ENCODE data around the gene IL18BP.

Gene IL18BP

GRCh38 chr11:72041364-72042063, 42.8 kb downstream of the IL18BP start:
- Histone ChIP-seq H3K36me3 (ENCODE audit: control insufficient read depth in 4 of 4, insufficient read depth in 4 of 4, low read length in 3 of 4) (peaks cover 0 to 20% (median 0%) of the 10 kb centered on the region in 4 experiments), H3K9me3 (ENCODE audit: control extremely low read depth in 1 of 5, control insufficient read depth in 4 of 5, insufficient read depth in 2 of 5, low read depth in 1 of 5, low read length in 4 of 5) (no peaks in the 10 kb centered on the region), H3K27me3 (replicated peaks in 2 of 5; ENCODE audit: control insufficient read depth in 4 of 5, insufficient read depth in 5 of 5, low read length in 4 of 5) (no peaks in the 10 kb centered on the region), H3K27ac (ENCODE audit: insufficient read depth in 1 of 2, low read depth in 1 of 2, low read length in 2 of 2, poor library complexity in 1 of 2, severe bottlenecking in 2 of 2) (peak overlapping the region; percentile 91 to 95), H3K4me3 (ENCODE audit: control insufficient read depth in 1 of 7, extremely low read depth in 1 of 7, insufficient read depth in 4 of 7, low read depth in 2 of 7, low read length in 6 of 7) (peak overlapping the region; percentile 67 to 93 (median 82)), H3K4me1 (ENCODE audit: control extremely low read depth in 1 of 4, control insufficient read depth in 4 of 4, insufficient read depth in 4 of 4, low read length in 3 of 4) (peaks cover 19 to 64% (median 50%) of the 10 kb centered on the region in 4 experiments)
- CTCF ChIA-PET: interaction anchor here (1.2 to 4.8 kb wide), 8 partner anchors 10 to 390 kb away, joined by 3 to 87 read pairs (median 4); no protein-coding TSS in a partner anchor
- under 1% methylated on average over 16 of the region's 23 CpGs for WGBS (ENCODE audit: insufficient coverage)
- POLR2A ChIA-PET: interaction anchor here (0.6 to 1.8 kb wide), 7 partner anchors 9 to 285 kb away, joined by 3 to 10 read pairs (median 5); no protein-coding TSS in a partner anchor
- peak; percentile 67 to 86 (median 78) for DNase-seq

GRCh38 chr11:72042064-72042745, 43.5 kb downstream of the IL18BP start:
- Histone ChIP-seq H3K9me3 (ENCODE audit: control extremely low read depth in 1 of 5, control insufficient read depth in 4 of 5, insufficient read depth in 2 of 5, low read depth in 1 of 5, low read length in 4 of 5) (no peaks in the 10 kb centered on the region), H3K4me1 (ENCODE audit: control extremely low read depth in 1 of 4, control insufficient read depth in 4 of 4, insufficient read depth in 4 of 4, low read length in 3 of 4) (peaks cover 19 to 59% (median 47%) of the 10 kb centered on the region in 4 experiments), H3K4me3 (ENCODE audit: control insufficient read depth in 1 of 7, extremely low read depth in 1 of 7, insufficient read depth in 4 of 7, low read depth in 2 of 7, low read length in 6 of 7) (peak overlapping the region; percentile 67 to 93 (median 82)), H3K36me3 (ENCODE audit: control insufficient read depth in 4 of 4, insufficient read depth in 4 of 4, low read length in 3 of 4) (peaks cover 0 to 20% (median 0%) of the 10 kb centered on the region in 4 experiments), H3K27me3 (replicated peaks in 2 of 5; ENCODE audit: control insufficient read depth in 4 of 5, insufficient read depth in 5 of 5, low read length in 4 of 5) (no peaks in the 10 kb centered on the region), H3K27ac (ENCODE audit: insufficient read depth in 1 of 2, low read depth in 1 of 2, low read length in 2 of 2, poor library complexity in 1 of 2, severe bottlenecking in 2 of 2) (peak overlapping the region; percentile 91 to 95)
- WGBS (ENCODE audit: insufficient coverage): 32% methylated on average over 3 of the region's 5 CpGs
- ChIA-PET CTCF (interaction anchor here (0.7 to 1.3 kb wide), 7 partner anchors 9 to 44 kb away, joined by 3 to 5 read pairs (median 3); no protein-coding TSS in a partner anchor), POLR2A (interaction anchor here (0.6 to 1.3 kb wide), 5 partner anchors 9 to 284 kb away, joined by 3 to 5 read pairs (median 3); no protein-coding TSS in a partner anchor)
- DNase-seq: no peak

GRCh38 chr11:72045849-72046248, 47.1 kb downstream of the IL18BP start:
- Histone ChIP-seq H3K9me3 (ENCODE audit: control extremely low read depth in 1 of 5, control insufficient read depth in 4 of 5, insufficient read depth in 2 of 5, low read depth in 1 of 5, low read length in 4 of 5) (no peaks in the 10 kb centered on the region), H3K27ac (ENCODE audit: insufficient read depth in 1 of 2, low read depth in 1 of 2, low read length in 2 of 2, poor library complexity in 1 of 2, severe bottlenecking in 2 of 2) (no peak overlapping the region), H3K4me3 (ENCODE audit: control insufficient read depth in 1 of 7, extremely low read depth in 1 of 7, insufficient read depth in 4 of 7, low read depth in 2 of 7, low read length in 6 of 7) (no peak overlapping the region), H3K4me1 (ENCODE audit: control extremely low read depth in 1 of 4, control insufficient read depth in 4 of 4, insufficient read depth in 4 of 4, low read length in 3 of 4) (peaks cover 6 to 28% (median 23%) of the 10 kb centered on the region in 4 experiments), H3K27me3 (replicated peaks in 2 of 5; ENCODE audit: control insufficient read depth in 4 of 5, insufficient read depth in 5 of 5, low read length in 4 of 5) (no peaks in the 10 kb centered on the region), H3K36me3 (ENCODE audit: control insufficient read depth in 4 of 4, insufficient read depth in 4 of 4, low read length in 3 of 4) (peaks cover 0 to 24% (median 4%) of the 10 kb centered on the region in 4 experiments)
- no peak for DNase-seq
- WGBS (ENCODE audit: insufficient coverage): 100% methylated on average over 3 of the region's 5 CpGs
- ChIA-PET POLR2A (no interaction called here), CTCF (interaction anchor here (1.1 kb wide), 2 partner anchors 21 to 98 kb away, joined by 3 to 4 read pairs; no protein-coding TSS in a partner anchor)

DNA sequence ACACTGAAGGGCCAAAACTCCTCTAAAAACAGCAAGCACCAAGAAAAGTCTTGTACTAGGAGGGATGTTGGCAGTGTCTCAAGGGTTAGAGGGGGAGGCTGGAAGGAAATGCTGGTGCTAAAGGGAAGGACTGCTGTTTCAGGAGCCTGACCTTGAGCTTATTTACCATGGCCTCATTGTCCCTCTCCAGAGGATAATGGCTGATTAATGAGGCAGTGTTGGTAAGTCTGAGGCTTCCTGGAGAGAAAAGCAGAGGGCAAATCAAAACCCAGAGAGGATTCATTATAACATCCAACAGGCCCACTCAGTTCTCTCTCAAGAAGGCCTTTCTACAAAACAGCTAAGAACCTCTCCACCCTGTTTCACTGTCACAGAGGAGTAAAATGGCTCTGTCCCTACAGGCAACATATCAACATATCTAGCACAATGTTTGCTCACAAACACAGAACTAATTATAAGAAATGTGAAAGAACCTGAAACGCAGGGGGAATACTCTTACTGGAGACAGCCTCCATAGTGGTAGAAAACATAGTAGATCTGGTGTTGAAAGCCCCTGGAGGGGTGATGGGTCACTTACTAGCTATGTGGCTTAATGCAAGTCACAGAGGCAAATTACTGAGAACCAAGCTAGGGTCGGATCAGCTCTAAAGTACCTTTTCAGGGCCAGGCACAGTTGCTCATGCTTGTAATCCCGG, 50.2 kb downstream of the IL18BP start:
- Histone ChIP-seq H3K36me3 (ENCODE audit: control insufficient read depth in 4 of 4, insufficient read depth in 4 of 4, low read length in 3 of 4) (peaks cover 2 to 30% (median 4%) of the 10 kb centered on the region in 4 experiments), H3K27me3 (replicated peaks in 2 of 5; ENCODE audit: control insufficient read depth in 4 of 5, insufficient read depth in 5 of 5, low read length in 4 of 5) (no peaks in the 10 kb centered on the region), H3K4me1 (ENCODE audit: control extremely low read depth in 1 of 4, control insufficient read depth in 4 of 4, insufficient read depth in 4 of 4, low read length in 3 of 4) (peaks cover 0 to 4% (median 0%) of the 10 kb centered on the region in 4 experiments), H3K9me3 (ENCODE audit: control extremely low read depth in 1 of 5, control insufficient read depth in 4 of 5, insufficient read depth in 2 of 5, low read depth in 1 of 5, low read length in 4 of 5) (no peaks in the 10 kb centered on the region), H3K27ac (ENCODE audit: insufficient read depth in 1 of 2, low read depth in 1 of 2, low read length in 2 of 2, poor library complexity in 1 of 2, severe bottlenecking in 2 of 2) (peak overlapping the region in 1 of 2 experiments; percentile 47), H3K4me3 (ENCODE audit: control insufficient read depth in 1 of 7, extremely low read depth in 1 of 7, insufficient read depth in 4 of 7, low read depth in 2 of 7, low read length in 6 of 7) (no peak overlapping the region)
- ChIA-PET CTCF (interaction anchor here (0.8 to 3.4 kb wide), 6 partner anchors 8 to 95 kb away, joined by 3 to 10 read pairs (median 4); no protein-coding TSS in a partner anchor), POLR2A (no interaction called here)
- DNase-seq: no peak
- 100% methylated on average over 2 of the region's 3 CpGs for WGBS (ENCODE audit: insufficient coverage)
